Retinal pigment epithelial cell (primary cell): ENCODE measurements around the gene PTMS.

Experiments used
- DNase-seq: peaks from one replicate; pipeline ENCODE4 v3.0.0-alpha.2; 2010; ENCODE audit warnings: low read depth
- H3K4me3 ChIP-seq: 2 replicates; pipeline ENCODE4 v1.5.1; 2011; ENCODE audit warnings: mild to moderate bottlenecking, low read length, control low read depth, moderate library complexity
- CTCF ChIP-seq: conservative IDR thresholded peaks from 2 replicates; pipeline ENCODE4 v1.5.1; 2011; ENCODE audit warnings: low read depth, low read length, control low read depth, inconsistent platforms

PTMS gene

GRCh38 chr12:6810758-6811157 is 44.6 kb downstream of the PTMS start:
- DNase-seq = no peak

GRCh38 chr12:6813363-6813762 is 47.2 kb downstream of the PTMS start:
- H3K4me3 ChIP-seq = no peak overlapping the region
- DNase-seq = no peak
- TF ChIP-seq CTCF = no peak

More at GRCh38 chr12:6810758-6811157, 44.6 kb downstream of the PTMS start:
- H3K4me3 ChIP-seq = no peak overlapping the region
- no peak for TF ChIP-seq CTCF

- DNase-seq = no peak
- TF ChIP-seq CTCF = no peak
- H3K4me3 ChIP-seq = no peak overlapping the region
Observed at GRCh38 chr12:6816598-6816997, 50.4 kb downstream of the PTMS start.

- DNase-seq = no peak
- no peak for TF ChIP-seq CTCF
- no peak overlapping the region for H3K4me3 ChIP-seq
Observed at GRCh38 chr12:6817098-6817497, 50.9 kb downstream of the PTMS start.

GRCh38 chr12:6817662-6818157 is 51.5 kb downstream of the PTMS start:
- TF ChIP-seq CTCF = no peak
- H3K4me3 ChIP-seq = no peak overlapping the region
- no peak for DNase-seq

GRCh38 chr12:6818222-6818621 is 52.1 kb downstream of the PTMS start:
- no peak for TF ChIP-seq CTCF
- DNase-seq = no peak
- no peak overlapping the region for H3K4me3 ChIP-seq

GRCh38 chr12:6818645-6819044 is 52.5 kb downstream of the PTMS start:
- no peak for DNase-seq
- TF ChIP-seq CTCF = no peak
- H3K4me3 ChIP-seq = no peak overlapping the region
